Measurements from ENCODE around the gene BTBD16. TPM values are rescaled to one million over a fixed set of nuclear protein-coding genes. Genes with fewer than 3 reads are reported as not detected.

The BTBD16 gene
- polyA plus RNA-seq, 3 donors from 2014 or later = not detected

- Mint-ChIP-seq H3K36me3 (no peaks in the 10 kb centered on the region), H3K4me3 (no peak overlapping the region), H3K27me3 (ENCODE audit: low read depth in 3 of 3) (peaks cover 0 to 2% (median 0%) of the 10 kb centered on the region in 3 donors), H3K4me1 (no peaks in the 10 kb centered on the region), H3K27ac (no peak overlapping the region), H3K9me3 (no peaks in the 10 kb centered on the region)
- DNase-seq = no peak
Measured at GRCh38 chr10:122288262-122288661, 17.2 kb downstream of the BTBD16 start.

DNA sequence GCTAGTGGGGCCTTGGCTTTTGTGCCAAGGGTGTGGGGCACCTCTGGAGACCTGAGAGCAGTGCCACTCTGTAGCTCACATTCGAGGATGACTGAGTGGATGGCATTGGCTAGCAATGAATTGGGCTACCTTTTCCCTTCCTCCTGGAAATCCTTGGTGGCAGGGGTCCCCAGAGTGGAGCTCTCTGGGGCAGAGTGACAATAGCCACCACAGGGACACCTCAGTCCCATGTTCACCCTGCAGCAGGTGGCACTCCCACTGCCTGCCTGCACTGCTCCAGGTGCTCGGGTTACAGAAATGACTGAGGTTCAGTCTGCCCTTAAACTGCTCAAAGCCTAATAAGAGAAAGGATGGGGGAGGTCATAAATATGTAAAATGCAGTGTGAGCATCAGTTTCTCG is 17.8 kb downstream of the BTBD16 start:
- DNase-seq = no peak
- Mint-ChIP-seq H3K27ac (no peak overlapping the region), H3K27me3 (ENCODE audit: low read depth in 3 of 3) (peaks cover 0 to 2% (median 0%) of the 10 kb centered on the region in 3 donors), H3K4me3 (no peak overlapping the region), H3K36me3 (no peaks in the 10 kb centered on the region), H3K4me1 (no peaks in the 10 kb centered on the region), H3K9me3 (no peaks in the 10 kb centered on the region)

GRCh38 chr10:122290334-122290733 is 19.2 kb downstream of the BTBD16 start:
- Mint-ChIP-seq H3K4me1 (peaks cover 7 to 11% of the 10 kb centered on the region in 2 donors), H3K27me3 (ENCODE audit: low read depth in 3 of 3) (peaks cover 0 to 2% (median under 1%) of the 10 kb centered on the region in 3 donors), H3K9me3 (no peaks in the 10 kb centered on the region), H3K27ac (no peak overlapping the region), H3K4me3 (no peak overlapping the region), H3K36me3 (no peaks in the 10 kb centered on the region)
- no peak for DNase-seq

- H3K4me3 Mint-ChIP-seq = no peak overlapping the region
- peaks cover 0 to 2% (median 1%) of the 10 kb centered on the region in 3 donors for H3K27me3 Mint-ChIP-seq (ENCODE audit: low read depth in 3 of 3)
- no peaks in the 10 kb centered on the region for H3K9me3 Mint-ChIP-seq
- no peaks in the 10 kb centered on the region for H3K36me3 Mint-ChIP-seq
- no peak for DNase-seq
- peaks cover 10 to 17% of the 10 kb centered on the region in 2 donors for H3K4me1 Mint-ChIP-seq
- H3K27ac Mint-ChIP-seq = no peak overlapping the region
Measured at GRCh38 chr10:122290833-122291532, 19.9 kb downstream of the BTBD16 start.

GRCh38 chr10:122291739-122292138 is 20.6 kb downstream of the BTBD16 start:
- peaks cover under 1 to 3% (median 1%) of the 10 kb centered on the region in 3 donors for H3K27me3 Mint-ChIP-seq (ENCODE audit: low read depth in 3 of 3)
- DNase-seq = no peak
- no peak overlapping the region for H3K27ac Mint-ChIP-seq
- no peak overlapping the region for H3K4me3 Mint-ChIP-seq
- no peaks in the 10 kb centered on the region for H3K36me3 Mint-ChIP-seq
- H3K9me3 Mint-ChIP-seq = no peaks in the 10 kb centered on the region
- H3K4me1 Mint-ChIP-seq = peaks cover 10 to 22% of the 10 kb centered on the region in 2 donors

GRCh38 chr10:122292376-122292775 is 21.3 kb downstream of the BTBD16 start:
- Mint-ChIP-seq H3K27ac (no peak overlapping the region), H3K27me3 (ENCODE audit: low read depth in 3 of 3) (peaks cover 1 to 3% (median 2%) of the 10 kb centered on the region in 3 donors), H3K36me3 (no peaks in the 10 kb centered on the region), H3K4me1 (peaks cover 10 to 22% of the 10 kb centered on the region in 2 donors), H3K9me3 (no peaks in the 10 kb centered on the region), H3K4me3 (no peak overlapping the region)
- no peak for DNase-seq

GRCh38 chr10:122293156-122293960 is 22.3 kb downstream of the BTBD16 start:
- Mint-ChIP-seq H3K27me3 (ENCODE audit: low read depth in 3 of 3) (peaks cover 1 to 3% (median 2%) of the 10 kb centered on the region in 3 donors), H3K4me1 (peaks cover 10 to 22% of the 10 kb centered on the region in 2 donors), H3K4me3 (no peak overlapping the region), H3K27ac (no peak overlapping the region), H3K36me3 (no peaks in the 10 kb centered on the region), H3K9me3 (no peaks in the 10 kb centered on the region)
- DNase-seq = no peak

DNA sequence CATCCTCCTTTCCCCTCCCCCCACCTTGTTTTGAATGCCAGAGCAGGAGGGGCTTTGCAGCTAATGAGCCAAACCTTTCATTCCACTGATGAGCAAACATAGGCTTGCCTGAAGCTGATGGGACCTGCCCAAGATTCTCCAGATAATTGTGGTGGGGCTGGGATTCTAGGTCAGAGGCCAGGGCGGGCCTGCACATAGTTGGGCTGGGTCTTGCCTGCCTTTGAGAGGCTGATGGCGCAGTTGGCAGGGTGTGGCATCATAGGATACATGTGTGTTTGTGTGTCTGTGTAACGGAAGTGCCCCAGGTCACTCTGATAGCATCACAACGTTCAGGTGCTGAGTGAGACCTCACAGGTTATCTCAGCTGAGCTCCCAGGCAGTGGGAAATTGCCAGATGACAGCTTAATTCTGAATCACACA is 22.9 kb downstream of the BTBD16 start:
- H3K4me3 Mint-ChIP-seq = no peak overlapping the region

DNA sequence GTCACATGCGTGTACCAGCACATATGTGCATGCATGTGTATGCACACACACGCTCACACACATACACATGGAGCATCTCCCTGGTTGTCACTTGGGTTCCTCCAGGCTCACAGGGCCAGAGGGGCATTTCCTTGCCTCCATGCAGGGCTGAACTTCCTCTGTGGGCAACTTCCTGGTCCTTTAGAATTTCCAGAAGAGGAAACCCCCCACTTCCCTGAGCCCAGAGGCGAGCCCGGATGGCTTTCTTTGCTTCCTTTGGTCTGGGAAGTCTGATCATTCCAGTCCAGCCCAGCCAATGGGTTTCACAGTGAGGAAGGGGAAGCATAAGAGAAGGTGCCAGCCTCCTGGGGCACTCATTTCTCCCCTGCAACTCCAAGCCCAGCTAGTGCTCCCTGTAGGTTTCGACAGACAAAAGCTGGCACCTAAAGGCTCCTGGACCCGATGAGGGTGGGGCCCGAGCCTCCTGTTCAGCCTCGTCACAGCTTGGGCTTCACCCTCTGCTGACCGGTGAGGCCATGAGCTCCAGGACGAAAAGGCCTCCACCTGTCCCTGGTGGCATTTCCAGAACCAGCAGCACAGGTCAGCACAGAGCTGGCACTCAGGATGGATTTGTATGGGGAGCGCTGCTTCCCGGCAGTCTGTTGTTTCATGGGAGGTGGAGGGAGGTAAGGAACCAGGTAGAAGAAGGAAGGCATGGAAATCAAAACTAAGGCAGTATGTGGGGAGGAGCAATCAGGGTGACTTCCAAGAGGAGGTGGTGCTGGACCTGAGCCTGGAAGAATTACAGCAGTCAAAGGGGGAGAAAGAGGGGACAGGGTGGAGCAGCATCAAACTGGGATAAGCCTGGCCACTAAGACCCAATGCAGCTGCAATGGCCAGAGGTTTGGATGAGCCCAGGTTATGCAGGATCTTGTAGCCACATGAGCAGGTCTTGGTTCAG is 23.7 kb downstream of the BTBD16 start:
- H3K36me3 Mint-ChIP-seq = no peaks in the 10 kb centered on the region
- no peaks in the 10 kb centered on the region for H3K9me3 Mint-ChIP-seq
- no peak for DNase-seq
- H3K4me3 Mint-ChIP-seq = peak overlapping the region in 4 of 5 donors; percentile 5 to 55 (median 41)
- peaks cover 1 to 5% (median 3%) of the 10 kb centered on the region in 3 donors for H3K27me3 Mint-ChIP-seq (ENCODE audit: low read depth in 3 of 3)
- H3K27ac Mint-ChIP-seq = peak overlapping the region in 1 of 6 donors; percentile 26
- peaks cover 12 to 33% of the 10 kb centered on the region in 2 donors for H3K4me1 Mint-ChIP-seq

More for the DNA sequence above, 22.9 kb downstream of the BTBD16 start:
- H3K9me3 Mint-ChIP-seq = no peaks in the 10 kb centered on the region
- no peaks in the 10 kb centered on the region for H3K36me3 Mint-ChIP-seq
- H3K27me3 Mint-ChIP-seq (ENCODE audit: low read depth in 3 of 3) = peaks cover 1 to 5% (median 3%) of the 10 kb centered on the region in 3 donors
- no peak overlapping the region for H3K27ac Mint-ChIP-seq
- no peak for DNase-seq
- H3K4me1 Mint-ChIP-seq = peaks cover 12 to 25% of the 10 kb centered on the region in 2 donors

GRCh38 chr10:122295451-122295809 is 24.3 kb downstream of the BTBD16 start:
- no peaks in the 10 kb centered on the region for H3K9me3 Mint-ChIP-seq
- peaks cover 12 to 35% of the 10 kb centered on the region in 2 donors for H3K4me1 Mint-ChIP-seq
- peak overlapping the region in 1 of 6 donors; percentile 31 for H3K27ac Mint-ChIP-seq
- peaks cover 1 to 5% (median 3%) of the 10 kb centered on the region in 3 donors for H3K27me3 Mint-ChIP-seq (ENCODE audit: low read depth in 3 of 3)
- no peaks in the 10 kb centered on the region for H3K36me3 Mint-ChIP-seq
- H3K4me3 Mint-ChIP-seq = peak overlapping the region in 4 of 5 donors; percentile 5 to 55 (median 41)
- no peak for DNase-seq

- Mint-ChIP-seq H3K9me3 (no peaks in the 10 kb centered on the region), H3K4me3 (no peak overlapping the region), H3K4me1 (peaks cover 12 to 41% of the 10 kb centered on the region in 2 donors), H3K36me3 (no peaks in the 10 kb centered on the region), H3K27me3 (ENCODE audit: low read depth in 3 of 3) (peaks cover 1 to 5% (median 3%) of the 10 kb centered on the region in 3 donors), H3K27ac (no peak overlapping the region)
- DNase-seq = no peak
Measured at GRCh38 chr10:122296363-122297120, 25.4 kb downstream of the BTBD16 start.

GRCh38 chr10:122297583-122297982 is 26.5 kb downstream of the BTBD16 start:
- no peak overlapping the region for H3K27ac Mint-ChIP-seq
- H3K36me3 Mint-ChIP-seq = no peaks in the 10 kb centered on the region
- peaks cover 12 to 41% of the 10 kb centered on the region in 2 donors for H3K4me1 Mint-ChIP-seq
- peaks cover 1 to 5% (median 3%) of the 10 kb centered on the region in 3 donors for H3K27me3 Mint-ChIP-seq (ENCODE audit: low read depth in 3 of 3)
- no peaks in the 10 kb centered on the region for H3K9me3 Mint-ChIP-seq
- H3K4me3 Mint-ChIP-seq = no peak overlapping the region
- DNase-seq = no peak

DNA sequence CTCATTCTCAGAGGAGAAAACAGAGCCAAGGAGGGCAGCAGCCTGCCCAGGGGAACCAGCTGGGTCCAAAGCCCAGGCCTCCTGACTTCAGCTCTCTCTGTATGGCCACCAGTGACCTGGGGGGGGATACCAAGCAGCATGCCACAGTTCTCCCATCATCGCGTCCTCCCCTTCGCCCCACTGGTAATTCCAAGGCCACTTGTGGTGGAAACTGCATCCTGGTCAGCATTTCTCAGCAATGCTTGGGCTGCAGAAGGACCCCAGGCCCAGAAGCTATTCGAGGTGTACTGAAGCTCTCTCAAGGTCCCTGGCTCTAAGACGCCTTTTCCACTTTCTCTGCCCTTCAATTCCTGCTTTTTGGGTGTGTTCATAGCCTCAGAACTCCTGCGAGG is 27.1 kb downstream of the BTBD16 start:
- no peaks in the 10 kb centered on the region for H3K9me3 Mint-ChIP-seq
- H3K4me3 Mint-ChIP-seq = no peak overlapping the region
- no peak for DNase-seq
- peaks cover 1 to 5% (median 3%) of the 10 kb centered on the region in 3 donors for H3K27me3 Mint-ChIP-seq (ENCODE audit: low read depth in 3 of 3)
- H3K36me3 Mint-ChIP-seq = no peaks in the 10 kb centered on the region
- H3K27ac Mint-ChIP-seq = peak overlapping the region in 1 of 6 donors; percentile 26
- peaks cover 12 to 41% of the 10 kb centered on the region in 2 donors for H3K4me1 Mint-ChIP-seq
